HG02973 (cell line): ENCODE results near the gene SEC22A.

Source experiments
- ATAC-seq: cut with Tn5 transposase; IDR thresholded peaks from one replicate; pipeline ENCODE4 v1.9.1; 2021; ENCODE audit warnings: moderate library complexity; ENCODE audit not compliant: unreplicated experiment

The SEC22A gene

GRCh38 chr3:123262226-123262625, 60.5 kb downstream of the SEC22A start:
- ATAC-seq: no peak

- ATAC-seq: no peak
Observed at GRCh38 chr3:123262868-123263267, 61.1 kb downstream of the SEC22A start.

- no peak for ATAC-seq
Observed at GRCh38 chr3:123263941-123264340, 62.2 kb downstream of the SEC22A start.

- ATAC-seq: no peak
Observed at GRCh38 chr3:123267821-123268220, 66.1 kb downstream of the SEC22A start.

GRCh38 chr3:123270818-123271217, 69.1 kb downstream of the SEC22A start:
- ATAC-seq: no peak

- ATAC-seq: no peak
Observed at GRCh38 chr3:123271466-123272159, 69.9 kb downstream of the SEC22A start.

GRCh38 chr3:123272547-123272946, 70.8 kb downstream of the SEC22A start:
- no peak for ATAC-seq

GRCh38 chr3:123275691-123276090, 73.9 kb downstream of the SEC22A start:
- no peak for ATAC-seq

- no peak for ATAC-seq
Observed at GRCh38 chr3:123276346-123277006, 74.7 kb downstream of the SEC22A start.

- no peak for ATAC-seq
Observed at GRCh38 chr3:123277106-123277505, 75.4 kb downstream of the SEC22A start.

- no peak for ATAC-seq
Observed at GRCh38 chr3:123278446-123278845, 76.7 kb downstream of the SEC22A start.

- no peak for ATAC-seq
Observed at GRCh38 chr3:123279121-123279520, 77.4 kb downstream of the SEC22A start.

- ATAC-seq: no peak
Observed at GRCh38 chr3:123281406-123281805, 79.7 kb downstream of the SEC22A start.

GRCh38 chr3:123281929-123282328, 80.2 kb downstream of the SEC22A start:
- ATAC-seq: no peak

- no peak for ATAC-seq
Observed at GRCh38 chr3:123282461-123282860, 80.7 kb downstream of the SEC22A start.

- no peak for ATAC-seq
Observed at GRCh38 chr3:123283074-123283473, 81.3 kb downstream of the SEC22A start.

GRCh38 chr3:123283657-123284398, 82.1 kb downstream of the SEC22A start:
- ATAC-seq: no peak

GRCh38 chr3:123284399-123285010, 82.8 kb downstream of the SEC22A start:
- no peak for ATAC-seq

GRCh38 chr3:123285066-123285465, 83.3 kb downstream of the SEC22A start:
- ATAC-seq: no peak

- ATAC-seq: no peak
Observed at GRCh38 chr3:123285479-123285878, 83.7 kb downstream of the SEC22A start.

- no peak for ATAC-seq
Observed at GRCh38 chr3:123285931-123286307, 84.2 kb downstream of the SEC22A start.
